GM12878 (cell line): ENCODE data around the gene APBA1. TPM values are rescaled to one million over a fixed set of nuclear protein-coding genes. Genes with fewer than 3 reads are reported as not detected.

ENCODE experiments used
- ATAC-seq: fragments of 200-7000 bp; cut with Tn5 transposase; 3 replicates; pipeline ENCODE4 v1.9.1; 2020; ENCODE audit warnings: mild to moderate bottlenecking, moderate library complexity
- BruUV-seq: library from RNA; stranded (reverse); fragments of 400-500 nt; replicated peaks from 2 replicates; lab custom pipeline; 2021; lab: Mats Ljungman, UMichigan
- CTCF ChIA-PET: fragments of 300-600 bp; sonication (Branson Sonifier 250); formaldehyde crosslinking; extraction: SDS; loops from one replicate; lab custom pipeline; 2021; ENCODE audit warnings: inconsistent platforms; lab: Yijun Ruan, JAX
- POLR2A ChIA-PET: fragments of 350-600 bp; formaldehyde crosslinking; extraction: SDS; loops from one replicate; lab custom pipeline; 2021; ENCODE audit warnings: inconsistent platforms; lab: Charles Lee
- RAD21 ChIA-PET: fragments of 300-600 bp; sonication (Branson Sonifier 250); formaldehyde crosslinking; loops from one replicate; lab custom pipeline; 2023; ENCODE audit warnings: antibody characterized with exemption; ENCODE audit not compliant: unreplicated experiment; lab: Charles Lee
- SMC1A ChIA-PET: fragments of 300-600 bp; sonication (Branson Sonifier 250); formaldehyde crosslinking; loops from one replicate; lab custom pipeline; 2023; ENCODE audit not compliant: unreplicated experiment, uncharacterized antibody; lab: Charles Lee
- DNase-seq: peaks from one replicate; pipeline ENCODE4 v3.0.0-alpha.2; 2011; ENCODE audit warnings: low read depth, low spot score
- FAIRE-seq: peaks from 3 replicates; lab custom pipeline; 2011; peaks lifted over from hg19 to GRCh38; lab: Jason Lieb, UNC
- H2AFZ ChIP-seq: 2 replicates; pipeline ENCODE4 v1.6.0; 2011; ENCODE audit warnings: low read depth, low read length, control low read depth; ENCODE audit not compliant: control insufficient read depth
- H3K27ac ChIP-seq: 2 replicates; pipeline ENCODE4 v1.5.1; 2011; ENCODE audit warnings: control low read depth; ENCODE audit not compliant: control insufficient read depth, insufficient read depth
- H3K27me3 ChIP-seq, 2 experiments: replicated peaks in 1 of 2; 2 replicates each; pipeline versions ENCODE4 v1.6.0 to v1.6.1; 2011; ENCODE audit warnings: low read length in 1 of 2; ENCODE audit not compliant: control insufficient read depth in 2 of 2, insufficient read depth in 2 of 2
- H3K36me3 ChIP-seq, 2 experiments: 2 replicates each; pipeline ENCODE4 v1.5.1; 2011; ENCODE audit warnings: low read length in 1 of 2; ENCODE audit not compliant: control insufficient read depth in 2 of 2, insufficient read depth in 2 of 2
- H3K4me1 ChIP-seq: 2 replicates; pipeline ENCODE4 v1.6.1; 2011; ENCODE audit warnings: mild to moderate bottlenecking, low read length, moderate library complexity, mixed read lengths; ENCODE audit not compliant: control insufficient read depth, insufficient read depth
- H3K4me2 ChIP-seq: 2 replicates; pipeline ENCODE4 v1.6.0; 2011; ENCODE audit warnings: control low read depth; ENCODE audit not compliant: control insufficient read depth, insufficient read depth
- H3K4me3 ChIP-seq: fragments of 200-600 bp; sonication (generic); 2 replicates; pipeline ENCODE4 v1.5.1; 2016
- H3K79me2 ChIP-seq: 2 replicates; pipeline ENCODE4 v1.6.0; 2011; ENCODE audit warnings: low read length; ENCODE audit not compliant: control insufficient read depth, insufficient read depth
- H3K9ac ChIP-seq: 2 replicates; pipeline ENCODE4 v1.8.0; 2011; ENCODE audit warnings: low read length, control low read depth, mixed read lengths; ENCODE audit not compliant: control insufficient read depth, insufficient read depth
- H3K9me3 ChIP-seq: replicated peaks from 3 replicates; pipeline ENCODE4 v1.5.1; 2011; ENCODE audit warnings: mild to moderate bottlenecking, low read length; ENCODE audit not compliant: control insufficient read depth, insufficient read depth
- H4K20me1 ChIP-seq: 2 replicates; pipeline ENCODE4 v1.6.0; 2011; ENCODE audit not compliant: control insufficient read depth, insufficient read depth
- CEBPB ChIP-seq, 2 experiments: fragments of 150-350 bp in 1 of 2; IDR thresholded peaks; 2 replicates each; pipeline ENCODE4 v1.6.1; 2012 to 2014; ENCODE audit warnings: low read depth in 2 of 2, low read length in 2 of 2, borderline replicate concordance in 1 of 2, inconsistent platforms in 1 of 2
- EED ChIP-seq: sonication (generic); IDR thresholded peaks from 2 replicates; pipeline ENCODE4 v1.6.1; 2016; ENCODE audit warnings: antibody characterized with exemption, low read depth
- EP300 ChIP-seq, 2 experiments: fragments of 150-350 bp in 1 of 2; IDR thresholded peaks; 2 replicates each; pipeline ENCODE4 v1.6.1; 2011 to 2012; ENCODE audit warnings: low read depth in 2 of 2, low read length in 2 of 2, borderline replicate concordance in 1 of 2, improper control_type of control experiment in 1 of 2, inconsistent platforms in 1 of 2; ENCODE audit not compliant: control insufficient read depth in 1 of 2
- HCFC1 ChIP-seq: fragments of 150-350 bp; IDR thresholded peaks from 2 replicates; pipeline ENCODE4 v1.6.1; 2014; ENCODE audit warnings: low read length
- HDAC2 ChIP-seq: fragments of 200-600 bp; sonication (generic); IDR thresholded peaks from 2 replicates; pipeline ENCODE4 v1.6.1; 2017
- MTA3 ChIP-seq: IDR thresholded peaks from 2 replicates; pipeline ENCODE4 v1.6.1; 2012; ENCODE audit warnings: low read length, inconsistent platforms, borderline replicate concordance
- RB1 ChIP-seq: fragments of 450-650 bp; formaldehyde crosslinking; IDR thresholded peaks from 2 replicates; pipeline ENCODE4 v1.6.1; 2017; ENCODE audit warnings: mild to moderate bottlenecking, borderline replicate concordance
- RCOR1 ChIP-seq: conservative IDR thresholded peaks from 2 replicates; pipeline ENCODE4 v1.6.1; 2012; ENCODE audit warnings: low read depth, low read length, improper control_type of control experiment
- RUNX3 ChIP-seq: IDR thresholded peaks from 2 replicates; pipeline ENCODE4 v1.6.1; 2012; ENCODE audit warnings: low read length, inconsistent platforms
- SREBF2 ChIP-seq: IDR thresholded peaks from 2 replicates; pipeline ENCODE4 v1.6.1; 2012; ENCODE audit warnings: mild to moderate bottlenecking, low read length
- STAT1 ChIP-seq: fragments of 450-650 bp; conservative IDR thresholded peaks from 2 replicates; pipeline ENCODE4 v1.6.1; 2014; ENCODE audit warnings: antibody characterized with exemption, mild to moderate bottlenecking
- TARDBP ChIP-seq: IDR thresholded peaks from 2 replicates; pipeline ENCODE4 v1.6.1; 2016; ENCODE audit warnings: borderline replicate concordance
- ZNF384 ChIP-seq: IDR thresholded peaks from 2 replicates; pipeline ENCODE4 v1.6.1; 2012; ENCODE audit warnings: low read depth, mild to moderate bottlenecking, low read length, improper control_type of control experiment, borderline replicate concordance
- WGBS: methylation state at CpG from one replicate; pipeline ENCODE4 v1.1.6; 2016; ENCODE audit warnings: low lambda C conversion rate; ENCODE audit not compliant: insufficient replicate concordance, insufficient coverage; ENCODE audit errors: missing lambda C conversion rate; 5-methylcytosine and 5-hydroxymethylcytosine counted together
- in situ Hi-C: fragments of 300-500 bp; cut with MboI; formaldehyde crosslinking; loops from 9 replicates; pipeline ENCODE4 v1.14.3; 2018; ENCODE audit warnings: mixed read lengths
- intact Hi-C: fragments of 100-400 bp; cut with micrococcal nuclease; formaldehyde crosslinking; loops from one replicate; pipeline ENCODE4 v1.14.2; 2022; ENCODE audit not compliant: unreplicated experiment
- polyA plus RNA-seq, 11 experiments: library from polyadenylated mRNA; depleted of rRNA in 4 of 11; unstranded in 6 of 11; stranded (reverse) in 5 of 11; fragments of >200 nt; fragmentation: Nextera tagmentation in 4 of 11; fragmentation: Illumina TruSeq in 1 of 11; extraction: Ambion mirVana in 4 of 11; extraction: Trizol in 1 of 11; gene quantifications; 1 replicate in 1 of 11; 2 replicates in 10 of 11; pipeline versions ENCODE4 v1.2.1 to v1.2.3, GENCODE V29; 2011 to 2016; ENCODE audit warnings: inconsistent platforms in 2 of 11, missing spikeins in 2 of 11, low read depth in 1 of 11
- total RNA-seq, 4 experiments: library from RNA; depleted of rRNA in 3 of 4; stranded (reverse); fragments of >200 nt in 3 of 4; fragmentation: Illumina TruSeq in 1 of 4; extraction: Trizol in 1 of 4; gene quantifications; 2 replicates each; pipeline versions ENCODE4 v1.2.1 to v1.2.3, GENCODE V29; 2013 to 2021
- TF ChIP-seq, protein P1 (sequence below): fragments of 450-650 bp; IDR thresholded peaks from 2 replicates; pipeline ENCODE4 v1.6.1; 2017; ENCODE audit warnings: borderline replicate concordance
- TF ChIP-seq, protein P2 (sequence below): fragments of 450-650 bp; IDR thresholded peaks from 2 replicates; pipeline ENCODE4 v1.6.1; 2017; ENCODE audit warnings: mild to moderate bottlenecking, moderate library complexity
- TF ChIP-seq, protein P3 (sequence below): fragments of 450-650 bp; conservative IDR thresholded peaks from 2 replicates; pipeline ENCODE4 v1.6.1; 2017; ENCODE audit warnings: mild to moderate bottlenecking, moderate library complexity
- TF ChIP-seq, protein P4 (sequence below): IDR thresholded peaks from 2 replicates; pipeline ENCODE4 v1.6.1; 2012; ENCODE audit warnings: low read depth, low read length, improper control_type of control experiment

Gene APBA1
- total and polyA plus RNA-seq, 10 of the 15 experiments (the other 5 are each of a cell fraction or from before 2014, with no cell fraction given) = 0.01 to 1.3 (median 0.05) TPM; not detected in 7

DNA sequence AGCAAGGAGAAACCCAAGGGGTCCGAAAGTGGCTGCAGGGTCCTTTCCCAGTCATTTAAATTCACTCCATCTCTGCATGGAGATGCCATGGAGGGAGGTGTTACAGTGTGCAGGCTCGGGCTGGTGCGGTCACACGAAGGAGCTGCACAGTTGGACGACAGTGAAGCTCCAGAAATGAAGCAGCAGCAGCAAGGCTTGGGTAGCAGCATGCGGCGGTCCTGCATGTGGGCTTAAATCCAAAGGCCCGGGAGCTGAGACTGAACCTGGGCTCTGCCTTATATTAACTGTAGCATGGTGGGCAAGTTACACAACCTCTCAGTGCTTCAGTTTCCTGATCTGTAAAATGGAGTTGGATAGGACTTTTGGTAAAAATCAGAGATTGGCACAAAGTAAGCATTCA, 51.4 kb downstream of the APBA1 start (continued):
- TF ChIP-seq, protein P1, sequence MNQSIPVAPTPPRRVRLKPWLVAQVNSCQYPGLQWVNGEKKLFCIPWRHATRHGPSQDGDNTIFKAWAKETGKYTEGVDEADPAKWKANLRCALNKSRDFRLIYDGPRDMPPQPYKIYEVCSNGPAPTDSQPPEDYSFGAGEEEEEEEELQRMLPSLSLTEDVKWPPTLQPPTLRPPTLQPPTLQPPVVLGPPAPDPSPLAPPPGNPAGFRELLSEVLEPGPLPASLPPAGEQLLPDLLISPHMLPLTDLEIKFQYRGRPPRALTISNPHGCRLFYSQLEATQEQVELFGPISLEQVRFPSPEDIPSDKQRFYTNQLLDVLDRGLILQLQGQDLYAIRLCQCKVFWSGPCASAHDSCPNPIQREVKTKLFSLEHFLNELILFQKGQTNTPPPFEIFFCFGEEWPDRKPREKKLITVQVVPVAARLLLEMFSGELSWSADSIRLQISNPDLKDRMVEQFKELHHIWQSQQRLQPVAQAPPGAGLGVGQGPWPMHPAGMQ = no peak
- TF ChIP-seq STAT1 = no peak

DNA sequence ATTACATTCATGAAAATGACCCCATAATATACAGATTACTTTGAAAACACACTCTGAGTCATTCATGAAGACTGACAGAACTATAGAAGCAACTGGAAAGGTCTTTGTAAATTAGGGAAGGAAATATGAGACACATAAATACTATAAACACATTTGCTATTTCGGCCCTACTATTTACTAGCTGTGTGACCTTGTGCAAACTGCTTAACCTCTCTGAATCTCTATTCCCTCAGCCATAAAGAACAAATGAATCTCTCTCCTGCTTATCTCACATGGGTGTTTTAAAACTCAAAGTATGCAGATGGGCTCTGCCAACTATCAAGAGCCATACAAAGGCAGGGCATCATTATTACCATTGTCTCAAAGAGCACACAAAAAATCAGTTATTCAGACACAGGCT, 52.9 kb downstream of the APBA1 start:
- Histone ChIP-seq H4K20me1 (no peaks in the 10 kb centered on the region), H3K4me1 (no peaks in the 10 kb centered on the region), H3K4me3 (no peak overlapping the region), H3K9me3 (no peaks in the 10 kb centered on the region), H3K9ac (no peak overlapping the region), H2AFZ (no peak overlapping the region), H3K27ac (no peak overlapping the region), H3K27me3 (no peaks in the 10 kb centered on the region), H3K4me2 (no peak overlapping the region), H3K79me2 (no peaks in the 10 kb centered on the region), H3K36me3 (no peaks in the 10 kb centered on the region)
- RAD21 ChIA-PET = no interaction called here
- intact Hi-C loops (no loop called here), in situ Hi-C loops (no loop called here)
- DNase-seq = no peak
- 0% methylated on average over 1 of the region's 1 CpG for WGBS
- no peak for FAIRE-seq
- CTCF ChIA-PET = no interaction called here
- POLR2A ChIA-PET = no interaction called here
- SMC1A ChIA-PET = no interaction called here
- no peak for ATAC-seq
- no TSS peak for BruUV-seq
- TF ChIP-seq RUNX3 (no peak), HCFC1 (no peak), HDAC2 (no peak), MTA3 (no peak), CEBPB (IDR thresholded peaks at IDR 0.05; ENCODE audit: borderline replicate concordance in 1 of 2, low read depth in 2 of 2, low read length in 2 of 2) (no peak), SREBF2 (no peak), EP300 (IDR thresholded peaks at IDR 0.05; ENCODE audit: borderline replicate concordance in 1 of 2, control insufficient read depth in 1 of 2, low read depth in 2 of 2, low read length in 2 of 2) (no peak), RCOR1 (no peak), STAT1 (no peak), EED (no peak), TARDBP (no peak), RB1 (no peak), ZNF384 (no peak)
- TF ChIP-seq, protein P2, sequence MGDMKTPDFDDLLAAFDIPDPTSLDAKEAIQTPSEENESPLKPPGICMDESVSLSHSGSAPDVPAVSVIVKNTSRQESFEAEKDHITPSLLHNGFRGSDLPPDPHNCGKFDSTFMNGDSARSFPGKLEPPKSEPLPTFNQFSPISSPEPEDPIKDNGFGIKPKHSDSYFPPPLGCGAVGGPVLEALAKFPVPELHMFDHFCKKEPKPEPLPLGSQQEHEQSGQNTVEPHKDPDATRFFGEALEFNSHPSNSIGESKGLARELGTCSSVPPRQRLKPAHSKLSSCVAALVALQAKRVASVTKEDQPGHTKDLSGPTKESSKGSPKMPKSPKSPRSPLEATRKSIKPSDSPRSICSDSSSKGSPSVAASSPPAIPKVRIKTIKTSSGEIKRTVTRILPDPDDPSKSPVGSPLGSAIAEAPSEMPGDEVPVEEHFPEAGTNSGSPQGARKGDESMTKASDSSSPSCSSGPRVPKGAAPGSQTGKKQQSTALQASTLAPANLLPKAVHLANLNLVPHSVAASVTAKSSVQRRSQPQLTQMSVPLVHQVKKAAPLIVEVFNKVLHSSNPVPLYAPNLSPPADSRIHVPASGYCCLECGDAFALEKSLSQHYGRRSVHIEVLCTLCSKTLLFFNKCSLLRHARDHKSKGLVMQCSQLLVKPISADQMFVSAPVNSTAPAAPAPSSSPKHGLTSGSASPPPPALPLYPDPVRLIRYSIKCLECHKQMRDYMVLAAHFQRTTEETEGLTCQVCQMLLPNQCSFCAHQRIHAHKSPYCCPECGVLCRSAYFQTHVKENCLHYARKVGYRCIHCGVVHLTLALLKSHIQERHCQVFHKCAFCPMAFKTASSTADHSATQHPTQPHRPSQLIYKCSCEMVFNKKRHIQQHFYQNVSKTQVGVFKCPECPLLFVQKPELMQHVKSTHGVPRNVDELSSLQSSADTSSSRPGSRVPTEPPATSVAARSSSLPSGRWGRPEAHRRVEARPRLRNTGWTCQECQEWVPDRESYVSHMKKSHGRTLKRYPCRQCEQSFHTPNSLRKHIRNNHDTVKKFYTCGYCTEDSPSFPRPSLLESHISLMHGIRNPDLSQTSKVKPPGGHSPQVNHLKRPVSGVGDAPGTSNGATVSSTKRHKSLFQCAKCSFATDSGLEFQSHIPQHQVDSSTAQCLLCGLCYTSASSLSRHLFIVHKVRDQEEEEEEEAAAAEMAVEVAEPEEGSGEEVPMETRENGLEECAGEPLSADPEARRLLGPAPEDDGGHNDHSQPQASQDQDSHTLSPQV = no peak
- TF ChIP-seq, protein P3, sequence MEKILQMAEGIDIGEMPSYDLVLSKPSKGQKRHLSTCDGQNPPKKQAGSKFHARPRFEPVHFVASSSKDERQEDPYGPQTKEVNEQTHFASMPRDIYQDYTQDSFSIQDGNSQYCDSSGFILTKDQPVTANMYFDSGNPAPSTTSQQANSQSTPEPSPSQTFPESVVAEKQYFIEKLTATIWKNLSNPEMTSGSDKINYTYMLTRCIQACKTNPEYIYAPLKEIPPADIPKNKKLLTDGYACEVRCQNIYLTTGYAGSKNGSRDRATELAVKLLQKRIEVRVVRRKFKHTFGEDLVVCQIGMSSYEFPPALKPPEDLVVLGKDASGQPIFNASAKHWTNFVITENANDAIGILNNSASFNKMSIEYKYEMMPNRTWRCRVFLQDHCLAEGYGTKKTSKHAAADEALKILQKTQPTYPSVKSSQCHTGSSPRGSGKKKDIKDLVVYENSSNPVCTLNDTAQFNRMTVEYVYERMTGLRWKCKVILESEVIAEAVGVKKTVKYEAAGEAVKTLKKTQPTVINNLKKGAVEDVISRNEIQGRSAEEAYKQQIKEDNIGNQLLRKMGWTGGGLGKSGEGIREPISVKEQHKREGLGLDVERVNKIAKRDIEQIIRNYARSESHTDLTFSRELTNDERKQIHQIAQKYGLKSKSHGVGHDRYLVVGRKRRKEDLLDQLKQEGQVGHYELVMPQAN = no peak
- TF ChIP-seq, protein P4, sequence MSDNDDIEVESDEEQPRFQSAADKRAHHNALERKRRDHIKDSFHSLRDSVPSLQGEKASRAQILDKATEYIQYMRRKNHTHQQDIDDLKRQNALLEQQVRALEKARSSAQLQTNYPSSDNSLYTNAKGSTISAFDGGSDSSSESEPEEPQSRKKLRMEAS = no peak
